ENCODE data around the gene WDR41. TPM values are rescaled to one million over a fixed set of nuclear protein-coding genes. Genes with fewer than 3 reads are reported as not detected.

WDR41 gene
- total and polyA plus RNA-seq, 8 donors: 11.4 to 103 (median 35.7) TPM

DNA sequence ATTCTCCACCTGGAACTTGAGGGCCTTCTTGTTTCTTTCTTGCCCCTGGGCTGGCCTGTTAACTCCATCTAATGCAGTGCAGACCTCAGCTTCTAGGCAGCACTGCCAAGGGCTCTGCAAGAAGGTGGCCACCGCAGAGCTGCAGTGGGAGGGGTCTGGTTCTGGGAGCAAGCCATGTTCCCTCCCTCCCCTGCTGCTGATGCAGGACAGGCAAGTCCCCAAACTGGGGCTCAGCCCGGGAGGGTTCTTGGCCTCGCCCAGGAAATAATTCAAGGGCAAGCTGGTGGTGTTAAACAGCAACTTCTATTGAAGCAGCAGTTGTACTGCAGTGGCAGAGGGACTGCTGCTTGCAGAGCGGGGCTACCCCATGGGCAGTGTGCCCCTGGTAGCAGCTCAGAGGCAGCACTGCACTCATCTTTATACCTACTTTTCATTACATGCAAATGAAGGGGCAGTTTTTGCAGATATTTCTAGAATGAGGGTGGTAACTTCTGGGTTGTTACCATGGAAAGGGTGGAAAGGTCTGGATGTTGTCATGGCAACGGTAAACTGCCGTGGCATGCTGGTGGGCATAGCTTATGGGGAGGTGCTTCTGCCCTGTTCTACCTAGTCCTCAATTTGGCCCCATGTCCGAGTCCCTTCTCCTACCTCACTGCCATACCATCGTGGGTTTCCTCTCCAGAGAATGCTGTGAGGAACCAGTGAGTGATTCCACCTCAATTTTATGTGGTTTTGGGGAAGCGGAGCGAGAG, 82.1 kb downstream of the WDR41 start:
- no peaks in the 10 kb centered on the region for H3K27me3 ChIP-seq
- H3K27ac ChIP-seq: no peak overlapping the region
- TF ChIP-seq POLR2A (IDR thresholded peaks at IDR 0.05) (no peak), EP300 (IDR thresholded peaks at IDR 0.05) (no peak), POLR2AphosphoS5 (IDR thresholded peaks at IDR 0.05) (no peak), CTCF (IDR thresholded peaks at IDR 0.05) (no peak)
- H3K9me3 ChIP-seq: no peaks in the 10 kb centered on the region
- H3K36me3 ChIP-seq: peaks cover 0 to 3% (median 0%) of the 10 kb centered on the region in 4 donors
- no peak overlapping the region for H3K4me3 ChIP-seq
- no peak for DNase-seq
- intact Hi-C loops (cut with DNase I; ENCODE audit: low total_unique reads): no loop called here
- peaks cover 0 to 10% (median 0%) of the 10 kb centered on the region in 4 donors for H3K4me1 ChIP-seq
- WGBS, 5 donors: 67 to 77% (median 71%) methylated on average over 10 of the region's 10 CpGs

DNA sequence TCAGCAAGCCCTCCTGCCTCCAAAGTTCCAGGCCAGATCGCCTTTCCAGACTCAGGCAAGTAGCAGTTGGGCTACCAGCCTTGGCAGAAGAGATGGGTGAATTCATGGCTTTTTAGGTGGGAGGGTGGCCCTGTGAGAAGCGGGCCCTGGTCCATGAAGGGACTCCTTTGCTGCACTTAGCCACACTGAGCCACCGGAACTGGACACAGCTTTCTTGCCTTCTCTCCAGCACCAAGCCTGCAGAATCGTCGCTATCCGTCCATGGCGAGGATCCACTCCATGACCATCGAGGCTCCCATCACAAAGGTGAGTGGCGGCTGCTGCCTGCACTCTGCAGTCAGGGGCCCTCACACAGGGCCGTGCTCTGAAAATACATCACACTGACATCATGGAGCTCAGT, 85.0 kb downstream of the WDR41 start:
- Histone ChIP-seq H3K36me3 (peaks cover 0 to 1% (median 0%) of the 10 kb centered on the region in 4 donors), H3K4me1 (peaks cover 0 to 10% (median 0%) of the 10 kb centered on the region in 4 donors), H3K27ac (no peak overlapping the region), H3K27me3 (no peaks in the 10 kb centered on the region), H3K9me3 (no peaks in the 10 kb centered on the region), H3K4me3 (no peak overlapping the region)
- intact Hi-C loops (cut with DNase I; ENCODE audit: low total_unique reads): no loop called here
- TF ChIP-seq EP300 (IDR thresholded peaks at IDR 0.05) (no peak), POLR2AphosphoS5 (IDR thresholded peaks at IDR 0.05) (no peak), POLR2A (IDR thresholded peaks at IDR 0.05) (no peak), CTCF (IDR thresholded peaks at IDR 0.05) (no peak)
- DNase-seq: no peak
- 91 to 98% (median 95%) methylated on average over 10 of the region's 10 CpGs for WGBS, 5 donors

DNA sequence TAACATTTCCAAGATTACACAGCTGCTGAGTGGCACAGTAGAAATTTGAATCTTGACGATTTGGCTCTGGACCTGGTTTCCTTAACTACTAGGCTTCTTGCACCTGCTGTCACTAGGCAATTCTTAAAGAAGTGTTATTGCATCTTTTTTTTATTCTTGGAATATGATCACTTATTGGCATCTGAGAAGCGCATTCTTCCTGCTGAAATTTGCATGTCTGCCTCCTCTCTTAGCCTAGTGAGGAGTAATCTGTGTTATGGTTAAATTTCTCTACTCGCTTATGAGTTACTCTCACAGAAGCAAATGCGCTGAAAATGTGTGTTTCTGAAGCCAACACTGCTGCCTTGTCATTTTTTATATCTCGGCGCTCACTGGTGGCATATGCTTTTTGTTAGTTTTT, 89.3 kb downstream of the WDR41 start:
- no peak overlapping the region for H3K27ac ChIP-seq
- intact Hi-C loops (cut with DNase I; ENCODE audit: low total_unique reads): no loop called here
- WGBS, 5 donors: 78 to 88% (median 86%) methylated on average over 6 of the region's 6 CpGs
- H3K9me3 ChIP-seq: no peaks in the 10 kb centered on the region
- no peaks in the 10 kb centered on the region for H3K4me1 ChIP-seq
- H3K36me3 ChIP-seq: no peaks in the 10 kb centered on the region
- no peak overlapping the region for H3K4me3 ChIP-seq
- no peak for DNase-seq
- TF ChIP-seq CTCF (IDR thresholded peaks at IDR 0.05) (no peak), EP300 (IDR thresholded peaks at IDR 0.05) (no peak), POLR2A (IDR thresholded peaks at IDR 0.05) (no peak), POLR2AphosphoS5 (IDR thresholded peaks at IDR 0.05) (no peak)
- H3K27me3 ChIP-seq: no peaks in the 10 kb centered on the region

GRCh38 chr5:77400645-77401044, 91.5 kb downstream of the WDR41 start:
- 79 to 100% (median 89%) methylated on average over 1 of the region's 1 CpG for WGBS, 5 donors
- H3K27me3 ChIP-seq: no peaks in the 10 kb centered on the region
- H3K36me3 ChIP-seq: no peaks in the 10 kb centered on the region
- TF ChIP-seq EP300 (IDR thresholded peaks at IDR 0.05) (no peak), CTCF (IDR thresholded peaks at IDR 0.05) (no peak), POLR2AphosphoS5 (IDR thresholded peaks at IDR 0.05) (no peak), POLR2A (IDR thresholded peaks at IDR 0.05) (no peak)
- no peak overlapping the region for H3K4me3 ChIP-seq
- DNase-seq: no peak
- no peak overlapping the region for H3K27ac ChIP-seq
- intact Hi-C loops (cut with DNase I; ENCODE audit: low total_unique reads): no loop called here
- H3K4me1 ChIP-seq: no peaks in the 10 kb centered on the region
- no peaks in the 10 kb centered on the region for H3K9me3 ChIP-seq
